Stromal cell of bone marrow (primary cell): ENCODE results near the gene SLC8B1.

Experiments used
- DNase-seq: peaks from one replicate; pipeline ENCODE4 v3.0.0-alpha.2; 2012; ENCODE audit warnings: low read depth

SLC8B1 gene

DNA sequence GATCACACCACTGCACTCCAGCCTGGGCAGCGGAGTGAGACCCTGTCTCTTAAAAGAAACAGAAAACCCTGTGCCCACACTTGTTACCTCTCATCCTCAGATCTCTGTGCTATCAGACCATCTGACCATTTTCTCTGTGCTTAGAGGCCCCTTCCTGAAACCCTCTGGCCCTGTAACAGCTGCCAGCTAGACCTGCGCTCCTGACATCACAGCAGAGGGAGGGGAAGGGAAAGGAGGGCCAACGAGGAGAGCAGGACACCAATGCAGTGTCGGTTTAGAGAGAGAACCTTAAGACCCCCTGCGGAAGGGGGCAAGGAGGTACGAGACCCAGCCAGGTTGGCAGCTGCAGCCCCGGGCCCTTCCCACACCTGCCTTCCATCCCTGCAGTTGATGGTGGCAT is 42.4 kb downstream of the SLC8B1 start:
- DNase-seq = no peak

DNA sequence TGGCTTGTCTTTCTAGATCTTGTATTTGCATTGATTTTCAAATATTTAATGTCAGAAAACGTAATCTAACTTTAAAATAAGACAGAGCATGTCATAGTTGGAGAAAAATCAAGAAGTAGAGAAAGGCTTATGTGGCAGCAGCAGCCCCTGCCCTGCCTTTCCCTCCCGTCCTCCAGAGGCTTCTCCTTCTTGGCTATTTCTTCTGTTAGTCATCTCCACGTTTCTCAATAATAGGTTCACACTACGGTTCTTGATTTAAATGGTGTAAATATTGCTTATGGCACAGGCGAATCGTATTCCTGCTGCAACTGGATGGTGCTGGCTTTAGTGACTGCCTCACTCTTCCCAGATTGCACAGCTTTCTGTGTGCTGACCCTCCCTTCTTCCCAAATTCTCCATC is 42.8 kb downstream of the SLC8B1 start:
- DNase-seq = peak; percentile 42

DNA sequence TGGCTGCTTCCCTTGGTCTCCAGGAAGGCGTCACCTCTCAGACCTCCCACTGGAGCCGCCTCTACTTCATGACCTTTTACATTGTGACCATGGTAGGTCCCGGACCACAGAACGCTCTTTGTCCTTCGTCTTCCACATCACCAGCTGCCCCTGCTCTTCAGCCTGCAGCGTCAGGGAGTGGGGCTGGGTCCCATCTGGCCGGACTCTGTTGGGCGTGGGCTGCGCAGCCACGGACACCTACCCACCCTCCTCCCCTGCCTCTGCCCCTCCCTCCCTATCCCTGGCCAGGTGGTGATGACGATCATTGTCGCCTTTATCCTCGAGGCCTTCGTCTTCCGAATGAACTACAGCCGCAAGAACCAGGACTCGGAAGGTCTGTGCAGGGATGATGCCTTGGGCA is 43.3 kb downstream of the SLC8B1 start:
- DNase-seq = no peak

DNA sequence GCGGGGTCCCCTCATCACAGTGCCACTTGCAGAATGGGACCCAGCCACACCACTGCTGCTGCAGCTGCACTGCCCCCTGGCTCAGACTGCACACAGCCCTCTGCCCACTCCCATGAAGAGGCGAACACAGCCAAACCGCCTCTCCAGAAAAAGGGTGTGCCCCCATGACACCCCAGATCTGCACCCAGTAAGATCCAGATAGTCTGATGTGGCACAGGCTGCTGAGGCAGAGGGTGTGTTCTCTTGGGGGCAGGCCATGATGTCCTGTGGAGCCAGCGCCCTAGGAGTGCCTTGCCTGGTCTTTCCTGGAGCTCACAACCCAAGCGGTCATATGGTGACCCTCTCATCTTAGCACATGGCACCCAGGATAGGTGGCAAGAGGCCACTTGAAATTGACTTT is 44.4 kb downstream of the SLC8B1 start:
- no peak for DNase-seq

DNA sequence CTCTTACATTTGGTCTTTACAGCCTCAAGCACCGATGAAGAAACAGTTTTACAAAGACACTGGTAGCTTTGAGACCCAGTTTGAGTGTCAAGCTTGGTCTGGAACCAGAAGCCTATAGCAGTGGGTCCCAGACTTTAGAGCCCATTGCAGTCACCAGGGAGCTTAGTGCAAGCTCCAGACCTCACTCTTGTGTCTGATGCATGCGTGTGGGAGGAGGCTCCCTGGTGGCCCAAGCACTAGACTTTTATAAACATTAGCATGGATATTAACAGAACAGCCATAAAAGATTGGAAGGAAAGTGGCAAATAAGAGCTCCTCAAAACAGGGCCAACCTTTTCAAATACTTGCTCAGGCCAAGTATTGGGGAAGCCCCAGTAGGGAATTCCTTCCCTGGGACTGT is 45.5 kb downstream of the SLC8B1 start:
- DNase-seq = no peak

DNA sequence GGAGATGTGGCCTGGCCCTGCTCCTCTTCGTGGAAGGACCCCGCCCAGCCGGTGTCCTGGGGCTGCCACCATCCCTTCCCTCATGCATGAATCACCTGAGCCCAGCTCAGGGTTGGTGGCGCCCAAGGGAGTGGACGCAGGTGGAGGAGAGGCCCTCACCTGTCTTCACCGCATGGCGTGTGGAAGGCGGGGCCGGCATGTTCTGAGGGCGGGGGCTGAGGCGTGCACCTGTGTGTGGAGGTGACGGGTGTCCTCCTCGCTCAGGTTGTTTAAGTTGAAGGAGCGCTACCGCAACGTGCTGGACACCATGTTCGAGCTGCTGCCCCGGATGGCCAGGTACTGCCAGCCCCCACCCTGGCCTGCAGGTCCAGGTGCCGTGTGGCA is 47.0 kb downstream of the SLC8B1 start:
- no peak for DNase-seq

DNA sequence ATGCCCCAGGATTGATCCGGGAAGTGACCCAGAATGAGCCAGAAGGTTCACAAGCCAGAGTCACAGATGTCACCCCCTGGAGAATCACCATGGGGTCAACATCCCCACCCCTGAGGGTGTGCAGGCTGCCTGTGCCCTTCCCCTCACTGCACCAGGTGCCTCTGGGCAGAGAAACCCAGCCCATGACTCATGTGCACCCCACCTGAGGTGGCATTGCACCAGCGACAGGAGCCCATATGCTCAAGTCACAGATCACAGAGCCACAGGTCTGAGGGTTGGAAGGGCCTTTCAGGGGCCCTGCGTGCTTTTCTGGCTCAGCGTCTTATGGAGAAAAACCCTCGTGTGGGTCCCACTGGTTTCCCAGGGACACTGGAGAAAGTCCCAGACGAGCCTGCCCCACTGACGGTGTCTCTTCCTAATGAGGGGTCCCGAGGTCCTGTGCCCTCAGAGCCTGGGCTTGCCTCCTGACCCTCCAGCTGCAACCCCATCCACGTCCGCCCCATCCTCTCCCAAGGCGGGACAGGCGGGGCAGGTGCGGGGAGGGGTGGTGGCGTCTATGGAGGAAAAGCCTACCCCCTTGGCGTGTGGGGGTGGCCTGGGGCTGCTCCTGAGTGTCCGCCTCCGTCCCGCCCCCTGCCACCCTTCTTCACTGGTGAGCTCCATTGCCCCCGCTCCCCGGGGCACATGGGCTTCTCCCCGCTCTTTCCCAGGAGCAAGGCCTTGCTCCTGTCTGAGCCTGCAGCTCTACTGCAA is 47.6 kb downstream of the SLC8B1 start:
- no peak for DNase-seq

DNA sequence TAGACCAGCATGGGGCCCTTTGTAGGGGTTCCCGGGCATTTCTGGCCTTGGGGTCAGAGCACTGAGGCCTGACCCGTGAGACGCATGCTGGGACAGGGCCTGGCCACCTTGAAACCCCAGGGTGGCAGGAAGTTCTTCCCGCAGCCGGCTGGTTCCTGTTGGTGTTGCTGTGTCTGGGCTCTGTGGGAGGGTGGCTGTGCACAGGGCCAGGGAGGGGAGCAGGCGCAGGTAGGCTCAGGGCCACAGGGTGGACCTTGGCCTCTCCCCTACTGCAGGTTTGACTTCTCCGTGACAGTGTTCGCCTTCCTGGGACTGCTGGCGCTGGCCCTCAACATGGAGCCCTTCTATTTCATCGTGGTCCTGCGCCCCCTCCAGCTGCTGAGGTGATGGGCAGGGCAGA is 48.2 kb downstream of the SLC8B1 start:
- no peak for DNase-seq

DNA sequence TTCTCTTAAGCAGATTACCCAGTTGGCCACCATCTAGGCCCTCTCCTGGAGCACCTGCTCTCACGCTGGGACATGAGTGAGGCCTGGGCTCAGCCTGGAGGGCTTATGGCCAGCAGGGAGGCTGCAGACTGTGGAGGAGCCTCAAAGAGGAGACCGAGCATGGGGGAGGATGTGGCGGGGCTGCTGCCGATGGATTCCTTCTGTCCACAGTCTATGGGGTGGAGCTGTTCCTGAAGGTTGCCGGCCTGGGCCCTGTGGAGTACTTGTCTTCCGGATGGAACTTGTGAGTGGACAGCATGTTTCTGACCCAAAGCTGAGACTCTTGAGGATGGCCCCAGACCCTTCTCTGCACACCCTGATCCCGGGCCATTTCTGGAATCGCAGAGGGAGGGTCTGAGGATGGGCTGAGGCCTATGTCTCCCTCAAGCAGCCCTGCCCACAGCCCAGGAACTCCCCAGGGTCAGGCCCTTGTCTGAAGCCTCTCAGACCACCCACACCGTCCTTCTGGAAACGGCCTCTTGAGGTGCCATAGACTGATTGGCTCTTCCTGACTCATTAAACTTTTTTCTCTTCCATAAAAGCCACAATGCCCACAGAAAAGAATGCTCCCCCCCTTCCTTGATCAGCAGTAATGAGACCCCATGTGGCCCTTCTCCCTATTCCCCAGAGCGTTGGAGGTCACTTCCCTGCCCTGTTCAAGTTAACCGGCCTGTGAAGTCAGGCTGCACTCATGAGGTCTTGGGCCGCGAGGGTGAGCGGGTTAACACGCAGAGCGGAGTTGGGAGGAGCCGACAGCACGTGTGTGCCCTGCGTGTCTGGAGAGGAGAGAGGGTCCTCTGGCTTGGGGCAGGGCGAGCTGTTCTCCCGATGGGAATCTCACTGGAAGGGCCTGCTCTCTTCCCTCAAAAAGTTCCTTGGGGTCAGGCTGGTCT is 49.0 kb downstream of the SLC8B1 start:
- no peak for DNase-seq

DNA sequence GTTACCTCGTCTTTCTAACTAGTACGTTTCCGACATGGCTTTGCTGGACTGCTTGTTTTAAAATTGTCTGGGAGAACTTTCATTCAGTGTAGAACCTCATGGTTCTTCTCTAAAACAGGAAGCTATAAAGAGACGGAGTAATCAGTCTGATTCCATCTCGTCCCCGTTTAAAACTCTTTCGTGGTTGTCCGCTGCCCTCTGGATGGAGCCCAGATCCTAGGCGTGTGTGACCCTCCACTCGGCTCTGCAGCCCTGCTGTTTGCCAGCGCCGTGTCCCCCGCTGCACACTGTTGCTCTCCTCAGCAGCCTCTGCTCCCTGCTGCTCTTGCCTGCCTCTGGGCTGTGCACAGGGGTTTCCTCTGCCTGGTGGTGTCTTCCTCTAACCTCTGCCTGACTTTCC is 50.2 kb downstream of the SLC8B1 start:
- DNase-seq = no peak

DNA sequence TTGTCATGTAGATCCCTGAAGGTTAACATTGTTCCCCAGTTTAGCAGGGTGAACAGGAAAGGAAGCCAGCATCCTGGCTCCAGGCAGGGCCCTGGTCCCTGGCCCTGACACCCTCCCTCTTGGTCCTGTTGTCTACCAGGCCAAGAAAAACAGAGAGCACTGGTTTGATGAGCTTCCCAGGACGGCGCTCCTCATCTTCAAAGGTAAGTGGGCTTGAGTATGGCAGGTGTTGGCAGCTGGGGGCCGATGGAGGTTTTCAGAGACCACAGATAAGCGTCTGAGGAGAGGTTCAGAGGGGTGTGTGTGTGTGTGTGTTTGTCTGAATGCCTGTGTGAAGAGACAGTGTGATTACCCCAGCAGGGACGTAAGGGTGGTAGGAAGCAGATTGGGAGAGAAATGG is 56.3 kb downstream of the SLC8B1 start:
- no peak for DNase-seq

DNA sequence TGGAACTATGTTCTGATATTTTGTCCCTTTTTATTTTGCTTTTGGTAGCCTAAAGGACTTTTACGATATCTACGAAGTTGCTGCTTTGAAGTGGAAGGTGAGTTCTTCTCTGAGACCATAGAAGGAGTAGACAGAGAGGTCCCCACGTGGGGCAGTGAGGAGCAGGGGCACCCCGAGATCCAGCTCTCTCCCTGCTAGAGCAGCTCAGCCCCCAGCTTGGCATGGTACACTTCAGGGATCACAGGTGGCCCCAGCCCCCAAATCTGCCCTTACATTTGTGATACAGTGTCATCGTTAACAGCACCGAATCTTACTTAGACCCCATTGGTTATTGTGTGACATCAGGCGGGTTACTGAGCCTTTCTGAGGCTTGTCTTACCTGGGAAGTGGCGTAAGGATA is 56.8 kb downstream of the SLC8B1 start:
- DNase-seq = no peak

DNA sequence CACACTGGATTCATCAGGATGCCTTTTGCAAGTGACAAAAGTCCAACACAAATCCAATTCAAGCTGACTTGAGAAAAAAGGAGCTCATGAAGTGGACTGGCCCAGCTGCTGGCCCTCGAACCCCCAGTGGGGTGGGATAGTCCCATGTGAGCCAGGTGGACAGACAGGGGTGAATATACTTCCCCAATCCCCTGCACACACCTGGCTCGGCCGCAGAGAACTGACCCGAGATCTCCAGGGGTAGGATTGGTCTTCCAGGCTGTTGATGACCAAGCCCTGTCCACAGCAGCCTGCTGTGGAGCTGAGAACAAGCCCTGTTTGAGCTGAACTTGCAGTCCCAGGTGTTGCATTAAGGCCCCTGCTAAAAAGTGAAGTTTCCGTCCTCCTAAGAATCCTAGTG is 57.4 kb downstream of the SLC8B1 start:
- DNase-seq = no peak

DNA sequence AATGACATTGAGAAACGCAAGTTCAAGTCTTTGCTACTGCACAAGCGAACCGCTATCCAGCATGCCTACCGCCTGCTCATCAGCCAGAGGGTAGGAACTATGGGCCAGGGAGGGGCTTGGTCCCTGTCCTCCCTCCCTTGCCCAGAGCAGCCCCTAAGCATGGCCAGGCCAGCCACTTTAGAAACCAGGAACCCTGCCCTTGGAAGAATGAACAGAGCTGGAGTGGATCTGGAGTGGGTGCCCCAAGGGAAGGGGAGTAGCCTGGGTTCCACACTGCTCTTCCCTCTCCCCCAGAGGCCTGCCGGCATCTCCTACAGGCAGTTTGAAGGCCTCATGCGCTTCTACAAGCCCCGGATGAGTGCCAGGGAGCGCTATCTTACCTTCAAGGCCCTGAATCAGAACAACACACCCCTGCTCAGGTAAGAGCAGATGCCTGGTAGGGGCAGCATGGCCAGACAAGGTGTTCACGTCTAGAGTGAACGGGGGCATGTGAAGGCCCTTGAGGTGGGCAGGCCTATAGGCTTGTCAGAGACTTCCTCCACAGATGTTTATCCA is 57.9 kb downstream of the SLC8B1 start:
- DNase-seq = no peak

DNA sequence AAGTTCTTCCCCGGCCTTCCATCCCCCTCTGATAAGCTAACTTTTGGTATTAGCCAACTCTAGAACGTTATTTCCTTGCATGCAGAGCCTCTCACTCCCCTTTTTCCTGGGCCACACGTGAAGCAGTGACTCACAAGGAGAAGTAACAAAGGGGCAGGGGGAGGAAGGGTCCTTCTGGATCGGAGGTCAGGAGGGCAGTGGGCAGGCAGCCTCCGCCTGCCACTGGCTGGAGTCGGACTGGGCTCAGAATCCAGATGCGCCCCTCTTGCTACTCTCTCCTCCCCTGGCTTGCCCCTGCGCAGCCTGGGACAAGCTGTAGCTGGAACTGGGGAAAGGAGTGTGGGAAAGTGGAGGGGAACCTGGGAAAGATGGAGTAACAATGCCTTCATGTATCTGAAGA is 58.6 kb downstream of the SLC8B1 start:
- no peak for DNase-seq

DNA sequence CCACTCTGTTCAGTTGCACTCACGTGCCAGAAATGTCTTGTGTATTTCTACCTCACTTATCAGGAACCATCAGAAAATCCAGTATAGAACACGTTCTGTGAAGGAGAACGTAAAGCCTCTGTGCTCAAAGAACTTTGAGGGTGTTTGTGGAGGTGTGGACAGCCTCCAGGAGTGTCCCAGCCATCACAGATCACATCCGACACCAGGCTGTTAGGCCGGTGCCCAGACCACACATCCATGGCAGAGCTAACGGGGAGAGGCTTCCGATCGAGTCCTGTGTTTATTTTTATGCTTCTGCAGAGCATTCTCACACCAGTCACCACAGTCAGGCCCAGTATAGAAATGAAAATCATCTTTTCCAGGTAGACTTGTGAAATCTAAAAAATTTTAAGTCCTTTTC is 60.1 kb downstream of the SLC8B1 start:
- no peak for DNase-seq

DNA sequence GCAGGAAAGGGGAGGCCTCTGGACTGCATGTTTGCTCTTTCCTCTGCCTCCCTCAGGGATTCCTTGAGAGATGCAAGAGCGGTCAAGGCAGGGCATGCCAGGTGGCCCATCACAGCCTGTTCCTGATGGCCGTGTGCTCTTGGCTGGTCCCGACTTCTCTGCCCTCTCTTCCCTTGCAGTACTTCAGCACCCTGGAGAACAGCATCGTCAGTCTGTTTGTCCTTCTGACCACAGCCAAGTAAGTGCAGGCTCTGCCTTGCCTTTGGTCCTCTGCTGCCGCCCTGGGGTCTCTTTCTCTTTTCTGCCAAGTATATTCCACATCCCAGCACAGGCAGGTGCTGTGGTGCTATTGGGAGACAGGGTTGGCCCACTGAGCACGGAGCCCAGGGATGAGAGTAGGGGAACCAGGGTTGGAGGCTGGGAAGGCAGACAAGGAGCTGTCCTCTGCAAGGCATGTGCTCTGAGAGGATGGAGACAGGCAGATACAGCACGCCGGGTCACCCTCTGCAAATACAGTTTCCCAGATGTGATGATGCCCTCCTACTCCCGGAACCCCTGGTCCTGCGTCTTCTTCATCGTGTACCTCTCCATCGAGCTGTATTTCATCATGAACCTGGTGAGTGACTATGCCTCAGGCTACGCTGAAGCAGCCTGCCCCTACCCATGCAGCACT is 61.7 kb downstream of the SLC8B1 start:
- DNase-seq = no peak

DNA sequence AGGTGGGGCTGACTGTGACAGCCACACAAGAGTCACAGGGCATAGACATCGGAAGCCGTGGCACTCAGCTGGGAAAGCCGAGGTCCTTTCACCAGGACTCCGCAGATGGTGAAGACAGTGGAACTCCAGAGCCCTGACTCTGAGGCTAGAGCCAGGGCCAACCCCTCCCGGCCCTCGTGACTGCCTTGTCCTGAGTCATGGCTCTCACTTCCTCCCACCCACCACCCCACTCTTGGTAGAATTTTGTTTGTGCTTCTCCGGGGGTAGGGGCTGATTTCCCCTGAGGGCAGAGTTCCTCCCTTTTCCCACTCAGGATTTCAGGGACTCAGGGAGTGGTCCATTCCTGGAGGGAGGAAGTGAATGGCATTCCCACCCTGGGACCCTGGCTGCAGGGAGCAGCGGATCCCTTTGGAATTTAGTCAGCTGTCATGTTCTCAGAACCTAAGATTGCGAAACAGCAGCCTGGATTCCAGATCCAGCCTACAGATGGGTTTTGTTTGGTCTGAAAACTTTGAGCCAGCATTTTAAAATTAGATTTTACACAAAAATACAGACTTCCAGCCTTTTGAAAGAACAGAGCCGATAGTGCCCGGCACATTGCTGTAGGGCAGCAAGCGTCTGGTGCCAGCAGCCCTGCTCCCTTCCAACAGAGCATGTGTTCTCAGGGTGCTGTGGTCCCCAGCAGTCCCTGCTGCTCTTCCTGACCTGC is 62.9 kb downstream of the SLC8B1 start:
- DNase-seq = peak; percentile 79

DNA sequence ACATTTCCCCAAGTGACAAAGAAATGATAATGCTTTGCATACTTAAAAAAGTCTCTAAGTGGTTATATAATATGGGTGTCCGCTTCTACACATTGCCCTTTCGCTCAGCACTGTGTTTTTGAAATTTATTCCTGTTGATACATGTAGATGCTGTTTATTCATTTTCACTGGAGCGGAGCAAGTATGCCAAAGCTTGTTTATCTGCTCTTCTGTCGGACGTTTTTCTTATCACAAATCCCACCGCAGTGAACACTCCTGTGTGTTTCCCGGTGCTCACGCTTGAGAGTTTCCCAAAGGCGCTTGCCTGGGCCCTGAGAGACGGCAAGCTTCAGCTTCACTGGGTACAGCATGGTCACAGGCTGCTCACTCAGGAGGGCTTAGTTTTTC is 63.5 kb downstream of the SLC8B1 start:
- DNase-seq = no peak

DNA sequence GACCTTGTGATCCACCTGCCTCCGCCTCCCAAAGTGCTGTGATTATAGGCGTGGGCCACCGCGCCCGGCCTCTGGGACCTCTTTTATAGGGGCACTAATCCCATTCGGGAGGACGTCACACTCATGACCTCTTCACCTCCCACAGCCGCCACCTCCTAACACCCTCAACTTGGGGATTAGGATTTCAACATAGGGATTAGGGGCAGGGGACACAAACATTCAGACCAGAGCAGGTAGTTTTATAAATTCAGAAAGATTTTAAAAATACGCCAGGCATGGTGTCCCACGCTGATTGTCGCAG is 64.2 kb downstream of the SLC8B1 start:
- no peak for DNase-seq

DNA sequence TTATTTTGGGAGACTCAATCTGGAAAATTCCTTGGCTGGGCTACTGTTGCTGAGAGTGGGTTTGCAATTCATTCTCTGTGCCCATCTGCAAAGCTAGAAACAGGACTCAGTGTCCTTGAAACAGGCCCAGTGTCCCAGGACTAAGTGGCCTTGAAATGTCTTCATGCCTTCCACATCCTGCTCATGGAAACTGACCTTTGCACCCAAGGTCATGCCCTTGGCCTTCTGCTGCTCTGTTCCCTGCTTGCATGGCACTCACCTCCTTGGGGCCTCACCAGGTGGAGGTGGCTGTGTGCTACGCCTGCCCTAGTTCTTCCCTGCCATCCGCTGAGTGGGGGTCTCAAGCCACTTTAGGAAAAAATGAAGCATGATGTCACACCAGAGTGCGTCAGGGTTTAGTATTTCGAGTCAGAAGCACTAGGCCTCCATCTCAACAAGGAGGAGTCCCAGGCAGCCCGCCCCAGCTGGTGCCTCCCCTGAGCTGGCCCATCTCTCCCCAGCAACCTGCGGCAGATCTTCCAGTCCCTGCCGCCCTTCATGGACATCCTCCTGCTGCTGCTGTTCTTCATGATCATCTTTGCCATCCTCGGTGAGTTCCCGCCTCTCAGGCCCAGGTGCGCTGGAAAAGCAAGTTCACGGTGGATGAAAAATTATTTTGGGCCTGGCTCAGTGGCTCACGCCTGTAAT is 65.5 kb downstream of the SLC8B1 start:
- no peak for DNase-seq

DNA sequence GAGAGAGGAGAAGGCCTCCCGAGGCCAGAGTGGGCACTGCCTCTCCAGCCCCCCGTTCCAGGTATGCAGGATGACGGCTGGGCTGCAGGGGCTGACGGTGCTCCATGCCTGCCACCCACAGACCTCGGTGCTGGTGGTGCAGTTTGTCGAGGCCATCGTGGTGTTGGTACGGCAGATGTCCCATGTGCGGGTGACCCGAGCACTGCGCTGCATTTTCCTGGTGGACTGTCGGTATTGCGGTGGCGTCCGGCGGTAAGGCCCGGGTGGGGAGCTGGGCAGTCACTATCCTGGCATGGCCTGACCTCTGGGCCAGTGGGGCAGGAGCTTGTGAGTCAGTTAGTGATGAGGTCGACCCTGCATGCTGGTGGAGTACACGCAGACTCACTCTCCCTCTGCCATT is 66.3 kb downstream of the SLC8B1 start:
- no peak for DNase-seq
